Measurements from ENCODE around the gene TNNC2. TPM values are rescaled to one million over a fixed set of nuclear protein-coding genes. Genes with fewer than 3 reads are reported as not detected.

TNNC2 gene
- total RNA-seq, 1 experiment from 2014 or later: 4.6 TPM

GRCh38 chr20:45860560-45861220, 33.6 kb upstream of the TNNC2 start:
- Histone ChIP-seq H3K18ac (ENCODE audit: insufficient read length, low read depth, low read length) (no peak overlapping the region), H4K20me1 (ENCODE audit: control insufficient read depth, insufficient read depth, insufficient read length) (peaks cover 2% of the 10 kb centered on the region), H3K4me2 (ENCODE audit: insufficient read depth, insufficient read length, low read length) (no peak overlapping the region), H2AFZ (ENCODE audit: low read length) (no peak overlapping the region), H2AK5ac (ENCODE audit: insufficient read length, low read length) (no peak overlapping the region), H4K5ac (ENCODE audit: insufficient read length, low read depth, low read length) (no peak overlapping the region), H3K56ac (ENCODE audit: insufficient read length, low read depth, low read length) (no peak overlapping the region), H2BK20ac (ENCODE audit: low read depth, low read length, poor library complexity, severe bottlenecking) (no peak overlapping the region), H3K23me2 (ENCODE audit: insufficient read length, low read depth, low read length, poor library complexity, severe bottlenecking) (peaks cover 5% of the 10 kb centered on the region), H4K8ac (replicated peaks; ENCODE audit: insufficient read length, low read depth, low read length) (no peak overlapping the region), H2BK120ac (ENCODE audit: low read depth, low read length, poor library complexity, severe bottlenecking) (no peak overlapping the region), H3K9me3 (ENCODE audit: control insufficient read depth, low read depth, low read length) (no peaks in the 10 kb centered on the region), H3K79me1 (ENCODE audit: insufficient read depth, low read depth, low read length, poor library complexity, severe bottlenecking) (no peaks in the 10 kb centered on the region), H3K27ac (ENCODE audit: insufficient read length, low read depth, low read length) (no peak overlapping the region), H3K79me2 (ENCODE audit: insufficient read depth, low read length) (peaks cover 3% of the 10 kb centered on the region; the same call in 1 of the 2 replicates), H3K9ac (ENCODE audit: extremely low read depth, insufficient read length, low read length) (no peak overlapping the region), H3K4me1 (ENCODE audit: insufficient read depth, low read length) (peaks cover 2% of the 10 kb centered on the region; the same call in 1 of the 2 replicates), H3K23ac (ENCODE audit: insufficient read length, low read depth, low read length) (no peak overlapping the region), H3K14ac (ENCODE audit: insufficient read depth, low read length) (no peak overlapping the region), H2BK15ac (ENCODE audit: low read depth, low read length) (no peak overlapping the region; the same call in 1 of the 2 replicates), H2BK5ac (ENCODE audit: insufficient read length, low read length) (no peak overlapping the region), H4K91ac (ENCODE audit: insufficient read length, low read depth, low read length) (no peak overlapping the region), H3K4ac (ENCODE audit: low read depth, low read length) (no peak overlapping the region), H3K27me3 (ENCODE audit: insufficient read depth, low read length) (no peaks in the 10 kb centered on the region), H2BK12ac (ENCODE audit: insufficient read length, low read depth, low read length) (no peak overlapping the region), H3T11ph (ENCODE audit: low read length) (no peak overlapping the region)
- TF ChIP-seq, protein P1, sequence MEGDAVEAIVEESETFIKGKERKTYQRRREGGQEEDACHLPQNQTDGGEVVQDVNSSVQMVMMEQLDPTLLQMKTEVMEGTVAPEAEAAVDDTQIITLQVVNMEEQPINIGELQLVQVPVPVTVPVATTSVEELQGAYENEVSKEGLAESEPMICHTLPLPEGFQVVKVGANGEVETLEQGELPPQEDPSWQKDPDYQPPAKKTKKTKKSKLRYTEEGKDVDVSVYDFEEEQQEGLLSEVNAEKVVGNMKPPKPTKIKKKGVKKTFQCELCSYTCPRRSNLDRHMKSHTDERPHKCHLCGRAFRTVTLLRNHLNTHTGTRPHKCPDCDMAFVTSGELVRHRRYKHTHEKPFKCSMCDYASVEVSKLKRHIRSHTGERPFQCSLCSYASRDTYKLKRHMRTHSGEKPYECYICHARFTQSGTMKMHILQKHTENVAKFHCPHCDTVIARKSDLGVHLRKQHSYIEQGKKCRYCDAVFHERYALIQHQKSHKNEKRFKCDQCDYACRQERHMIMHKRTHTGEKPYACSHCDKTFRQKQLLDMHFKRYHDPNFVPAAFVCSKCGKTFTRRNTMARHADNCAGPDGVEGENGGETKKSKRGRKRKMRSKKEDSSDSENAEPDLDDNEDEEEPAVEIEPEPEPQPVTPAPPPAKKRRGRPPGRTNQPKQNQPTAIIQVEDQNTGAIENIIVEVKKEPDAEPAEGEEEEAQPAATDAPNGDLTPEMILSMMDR (conservative IDR thresholded peaks at IDR 0.05): no peak
- Mint-ChIP-seq H3K27ac (no peak overlapping the region; a peak in 1 of 7 replicates), H3K9me3 (no peaks in the 10 kb centered on the region), H3K27me3 (ENCODE audit: low read depth) (no peaks in the 10 kb centered on the region), H3K36me3 (ENCODE audit: insufficient read depth in 1 of 3, low read depth in 3 of 3) (peaks cover 0 to 7% (median 2%) of the 10 kb centered on the region in 3 experiments; a peak in 3 of 7 replicates), H3K4me3 (no peak overlapping the region; a peak in 1 of 5 replicates), H3K4me1 (peaks cover 26 to 29% of the 10 kb centered on the region in 2 experiments)
- WGBS (ENCODE audit: extremely low coverage, insufficient read length, low lambda C conversion rate): no CpG with 5 or more reads among the region's 7 CpGs
- no peak for DNase-seq

Measured in H9 (cell line).